ENCODE results near the gene KDM3B.

KDM3B gene

DNA sequence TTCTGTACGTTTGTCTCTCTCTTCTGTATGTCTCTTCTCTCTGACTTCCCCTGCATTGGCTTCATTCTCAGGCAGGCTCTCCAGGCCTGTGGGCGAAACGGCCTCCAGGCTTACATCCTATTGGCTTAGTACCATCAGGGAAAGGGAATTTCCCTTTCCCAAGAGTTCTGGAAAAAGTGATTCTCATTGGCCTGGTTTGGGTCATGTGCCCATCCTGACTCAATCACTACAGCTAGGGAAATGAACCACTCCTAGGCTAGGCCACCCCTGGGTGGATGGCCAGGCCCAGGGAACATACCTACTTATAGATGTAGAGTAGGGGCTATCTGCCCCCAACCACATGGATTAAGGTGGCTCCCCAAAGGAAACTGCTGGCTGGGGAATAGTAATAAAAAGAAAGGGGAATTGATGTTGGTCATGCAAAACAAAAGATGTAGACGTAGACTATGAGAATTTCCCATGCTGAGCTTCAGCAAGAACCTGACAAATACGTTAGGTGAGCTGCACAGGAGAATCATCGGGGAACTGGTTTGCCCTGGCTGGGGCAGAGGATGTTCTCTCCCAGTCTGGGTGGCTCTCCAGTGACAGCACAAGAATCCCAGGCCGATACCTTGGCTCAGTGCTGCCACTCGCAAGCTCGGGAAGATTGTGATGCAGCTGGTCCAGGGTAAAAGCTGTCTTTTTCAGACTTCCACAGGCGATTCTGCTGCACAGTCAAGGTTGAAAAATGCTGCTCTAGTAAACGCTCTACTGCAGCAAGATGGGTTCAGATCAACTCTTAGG lies 109.0 kb downstream of the KDM3B start:
- peak; percentile 81 for DNase-seq (ENCODE audit: low read depth)
- no peak overlapping the region for H3K4me3 ChIP-seq (ENCODE audit: low read length)
- TF ChIP-seq, protein P1, sequence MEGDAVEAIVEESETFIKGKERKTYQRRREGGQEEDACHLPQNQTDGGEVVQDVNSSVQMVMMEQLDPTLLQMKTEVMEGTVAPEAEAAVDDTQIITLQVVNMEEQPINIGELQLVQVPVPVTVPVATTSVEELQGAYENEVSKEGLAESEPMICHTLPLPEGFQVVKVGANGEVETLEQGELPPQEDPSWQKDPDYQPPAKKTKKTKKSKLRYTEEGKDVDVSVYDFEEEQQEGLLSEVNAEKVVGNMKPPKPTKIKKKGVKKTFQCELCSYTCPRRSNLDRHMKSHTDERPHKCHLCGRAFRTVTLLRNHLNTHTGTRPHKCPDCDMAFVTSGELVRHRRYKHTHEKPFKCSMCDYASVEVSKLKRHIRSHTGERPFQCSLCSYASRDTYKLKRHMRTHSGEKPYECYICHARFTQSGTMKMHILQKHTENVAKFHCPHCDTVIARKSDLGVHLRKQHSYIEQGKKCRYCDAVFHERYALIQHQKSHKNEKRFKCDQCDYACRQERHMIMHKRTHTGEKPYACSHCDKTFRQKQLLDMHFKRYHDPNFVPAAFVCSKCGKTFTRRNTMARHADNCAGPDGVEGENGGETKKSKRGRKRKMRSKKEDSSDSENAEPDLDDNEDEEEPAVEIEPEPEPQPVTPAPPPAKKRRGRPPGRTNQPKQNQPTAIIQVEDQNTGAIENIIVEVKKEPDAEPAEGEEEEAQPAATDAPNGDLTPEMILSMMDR (conservative IDR thresholded peaks at IDR 0.05; ENCODE audit: low read length) = no peak

DNA sequence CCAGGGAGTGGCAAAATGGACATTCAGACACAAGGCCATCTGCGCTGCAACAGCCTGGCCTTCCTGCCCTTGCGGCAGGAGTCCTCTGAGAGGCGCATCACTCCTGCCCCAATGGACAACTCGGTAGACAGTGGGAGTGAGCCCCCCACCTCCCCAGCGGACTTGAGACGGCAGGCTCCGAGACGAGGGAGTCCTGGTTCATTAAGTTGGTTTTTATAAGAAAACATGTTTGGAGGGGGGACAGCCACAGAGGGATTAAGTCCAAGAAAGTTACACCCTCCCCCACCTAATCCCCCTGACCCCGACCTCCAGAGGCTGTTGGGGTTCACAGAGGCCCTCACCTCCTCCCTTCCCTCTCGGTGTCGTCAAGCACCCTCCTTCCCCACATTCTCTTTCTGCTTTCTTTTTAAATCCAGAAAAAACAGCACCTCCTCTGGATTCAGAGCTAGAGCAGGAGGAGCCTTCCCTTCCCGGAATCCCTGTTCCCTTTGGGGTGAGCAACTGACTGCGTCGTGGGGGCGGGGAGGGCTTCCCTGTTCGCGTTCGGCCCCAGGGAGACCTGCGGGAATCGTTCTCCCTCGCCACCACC lies 111.0 kb downstream of the KDM3B start:
- peak; percentile 46 for DNase-seq (ENCODE audit: low read depth)
- peak overlapping the region; percentile 78 for H3K4me3 ChIP-seq (ENCODE audit: low read length)
- TF ChIP-seq, protein P1 (conservative IDR thresholded peaks at IDR 0.05; ENCODE audit: low read length) = peak; percentile 47

DNA sequence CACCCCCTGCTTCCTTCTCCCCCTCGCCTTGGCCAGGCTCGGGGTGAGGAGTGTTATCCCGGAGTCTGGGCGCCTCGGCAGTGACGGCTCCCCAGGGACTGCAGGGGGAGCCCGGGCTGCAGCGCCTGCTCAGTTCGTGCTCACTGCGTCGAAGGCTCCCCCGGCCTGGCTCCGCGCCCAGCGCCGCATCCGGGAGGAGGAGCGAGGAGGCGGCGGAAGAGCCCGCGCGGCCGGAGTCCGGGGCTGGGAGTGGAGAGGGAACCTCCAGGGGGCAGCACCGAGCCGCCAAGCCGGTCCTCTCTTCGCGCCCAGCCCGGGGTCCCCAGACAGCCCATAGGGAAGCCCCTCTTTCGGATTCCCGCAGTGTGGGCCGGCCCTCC lies 111.5 kb downstream of the KDM3B start:
- TF ChIP-seq, protein P1 (conservative IDR thresholded peaks at IDR 0.05; ENCODE audit: low read length) = peak; percentile 64
- H3K4me3 ChIP-seq (ENCODE audit: low read length) = peak overlapping the region; percentile 84
- DNase-seq (ENCODE audit: low read depth) = peak; percentile 94

DNA sequence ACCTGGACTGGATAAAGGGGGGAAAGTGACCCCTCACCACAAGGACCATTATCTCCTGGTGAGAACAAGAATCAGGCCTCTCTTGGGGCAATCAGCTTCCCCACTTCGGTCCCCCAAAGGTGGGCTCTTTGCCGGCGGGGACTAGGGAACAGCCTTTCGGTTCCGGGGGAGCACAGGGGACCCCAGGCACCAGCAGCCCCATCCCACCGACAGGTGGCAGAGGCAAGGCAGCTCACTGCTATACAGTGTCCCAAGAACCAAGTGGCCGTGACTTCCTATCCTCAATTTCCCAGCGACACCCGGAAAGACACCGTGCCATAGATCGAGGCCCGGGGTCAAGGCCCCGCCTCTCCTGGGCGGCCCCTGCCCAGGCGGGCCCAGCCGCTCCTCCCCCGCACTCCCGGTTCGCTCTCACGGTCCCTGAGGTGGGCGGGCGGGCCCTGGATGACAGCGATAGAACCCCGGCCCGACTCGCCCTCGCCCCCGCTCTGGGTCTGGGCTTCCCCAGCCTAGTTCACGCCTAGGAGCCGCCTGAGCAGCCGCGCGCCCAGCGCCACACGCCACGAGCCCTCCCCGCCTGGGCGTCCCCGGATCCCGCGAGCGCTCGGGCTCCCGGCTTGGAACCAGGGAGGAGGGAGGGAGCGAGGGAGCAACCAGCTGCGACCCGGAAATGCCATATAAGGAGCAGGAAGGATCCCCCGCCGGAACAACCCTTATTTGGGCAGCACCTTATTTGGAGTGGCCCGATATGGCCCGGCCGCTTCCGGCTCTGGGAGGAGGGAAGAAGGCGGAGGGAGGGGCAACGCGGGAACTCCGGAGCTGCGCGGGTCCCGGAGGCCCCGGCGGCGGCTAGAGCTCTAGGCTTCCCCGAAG lies 112.1 kb downstream of the KDM3B start:
- peak overlapping the region; percentile 84 for H3K4me3 ChIP-seq (ENCODE audit: low read length)
- peak; percentile 99 for DNase-seq (ENCODE audit: low read depth)
- TF ChIP-seq, protein P1 (conservative IDR thresholded peaks at IDR 0.05; ENCODE audit: low read length) = no peak

DNA sequence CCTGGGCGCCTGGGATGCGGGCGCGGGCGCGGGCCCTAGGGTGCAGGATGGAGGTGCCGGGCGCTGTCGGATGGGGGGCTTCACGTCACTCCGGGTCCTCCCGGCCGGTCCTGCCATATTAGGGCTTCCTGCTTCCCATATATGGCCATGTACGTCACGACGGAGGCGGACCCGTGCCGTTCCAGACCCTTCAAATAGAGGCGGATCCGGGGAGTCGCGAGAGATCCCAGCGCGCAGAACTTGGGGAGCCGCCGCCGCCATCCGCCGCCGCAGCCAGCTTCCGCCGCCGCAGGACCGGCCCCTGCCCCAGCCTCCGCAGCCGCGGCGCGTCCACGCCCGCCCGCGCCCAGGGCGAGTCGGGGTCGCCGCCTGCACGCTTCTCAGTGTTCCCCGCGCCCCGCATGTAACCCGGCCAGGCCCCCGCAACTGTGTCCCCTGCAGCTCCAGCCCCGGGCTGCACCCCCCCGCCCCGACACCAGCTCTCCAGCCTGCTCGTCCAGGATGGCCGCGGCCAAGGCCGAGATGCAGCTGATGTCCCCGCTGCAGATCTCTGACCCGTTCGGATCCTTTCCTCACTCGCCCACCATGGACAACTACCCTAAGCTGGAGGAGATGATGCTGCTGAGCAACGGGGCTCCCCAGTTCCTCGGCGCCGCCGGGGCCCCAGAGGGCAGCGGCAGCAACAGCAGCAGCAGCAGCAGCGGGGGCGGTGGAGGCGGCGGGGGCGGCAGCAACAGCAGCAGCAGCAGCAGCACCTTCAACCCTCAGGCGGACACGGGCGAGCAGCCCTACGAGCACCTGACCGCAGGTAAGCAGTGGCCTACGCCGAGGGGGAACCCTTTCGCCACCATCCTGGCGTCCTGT lies 113.0 kb downstream of the KDM3B start, which contains the start of gene EGR1:
TSS of gene EGR1 (plus strand) at position 219 of the 864 bp plus-strand sequence. CDS start at position 502, 283 bp downstream.
- peak; percentile 93 for DNase-seq (ENCODE audit: low read depth)
- TF ChIP-seq, protein P1 (conservative IDR thresholded peaks at IDR 0.05; ENCODE audit: low read length) = peak; percentile 12
- peak within 1 kb of the TSS; percentile 84 for H3K4me3 ChIP-seq (ENCODE audit: low read length)

DNA sequence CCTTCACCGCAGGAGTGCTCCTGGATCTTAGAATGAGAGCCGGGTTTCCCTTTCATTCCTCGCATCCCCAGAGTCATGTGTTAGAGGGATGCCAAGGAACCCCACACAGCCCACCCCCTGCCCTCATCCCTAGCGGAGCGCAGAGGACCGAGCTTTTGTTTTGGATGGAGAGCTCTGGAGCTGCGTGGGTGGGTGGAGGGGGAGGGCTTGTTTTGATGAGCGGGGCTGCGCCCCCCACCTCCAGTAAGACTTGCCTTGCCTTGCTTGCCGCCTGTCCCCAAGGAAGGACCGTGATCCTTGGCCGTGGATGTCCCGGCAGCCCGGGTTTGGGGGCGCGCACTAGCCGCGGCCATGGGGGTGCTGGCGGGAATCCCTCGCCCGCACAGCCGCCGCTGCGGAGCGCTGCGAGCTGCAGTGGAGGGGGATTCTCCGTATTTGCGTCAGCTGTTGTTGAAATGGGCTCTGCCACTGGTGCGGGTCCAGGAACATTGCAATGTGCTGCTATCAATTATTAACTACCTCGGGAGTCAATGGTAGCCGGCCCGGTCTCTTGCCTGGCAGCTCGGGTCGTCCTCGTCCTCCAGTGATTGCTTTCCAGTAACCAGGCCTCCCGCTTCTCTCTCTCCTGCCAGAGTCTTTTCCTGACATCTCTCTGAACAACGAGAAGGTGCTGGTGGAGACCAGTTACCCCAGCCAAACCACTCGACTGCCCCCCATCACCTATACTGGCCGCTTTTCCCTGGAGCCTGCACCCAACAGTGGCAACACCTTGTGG lies 113.8 kb downstream of the KDM3B start:
- H3K4me3 ChIP-seq (ENCODE audit: low read length) = peak overlapping the region; percentile 84
- DNase-seq (ENCODE audit: low read depth) = peak; percentile 66
- TF ChIP-seq, protein P1 (conservative IDR thresholded peaks at IDR 0.05; ENCODE audit: low read length) = no peak
